Tibial artery (tissue), 4 donors: ENCODE data around the gene SYT1.

Experiments used
- DNase-seq, 2 donors: peaks; one replicate each; pipeline ENCODE4 v3.0.0-alpha.2; 2019
- H3K27ac ChIP-seq, 2 donors: fragments of 200-600 bp; sonication (generic) in 1 of 2; 1 replicate in 1 of 2; 2 replicates in 1 of 2; pipeline ENCODE4 v1.5.1; 2018 to 2019; ENCODE audit warnings: mild to moderate bottlenecking in 1 of 2
- H3K27me3 ChIP-seq, 2 donors: fragments of 200-600 bp; sonication (generic) in 1 of 2; one replicate each; pipeline versions ENCODE4 v1.5.1 to v1.6.0; 2016 to 2019
- H3K36me3 ChIP-seq, 3 donors: fragments of 200-600 bp; sonication (generic) in 2 of 3; one replicate each; pipeline ENCODE4 v1.5.1; 2016 to 2019; ENCODE audit warnings: mild to moderate bottlenecking in 2 of 3
- H3K4me1 ChIP-seq, 4 donors: fragments of 200-600 bp; sonication (generic) in 2 of 4; 1 replicate in 3 of 4; 2 replicates in 1 of 4; pipeline ENCODE4 v1.5.1; 2016 to 2019
- H3K4me3 ChIP-seq, 2 donors: fragments of 200-600 bp; sonication (generic) in 1 of 2; 1 replicate in 1 of 2; 2 replicates in 1 of 2; pipeline ENCODE4 v1.5.1; 2018 to 2019; ENCODE audit warnings: mild to moderate bottlenecking in 2 of 2
- H3K9me3 ChIP-seq, 3 donors: fragments of 200-600 bp; sonication (generic) in 1 of 3; one replicate each; pipeline ENCODE4 v1.5.1; 2016 to 2019
- CTCF ChIP-seq, 2 experiments: fragments of 200-600 bp in 1 of 2; fragments of 450-650 bp in 1 of 2; IDR thresholded peaks; one replicate each; pipeline ENCODE4 v1.5.1; 2017 to 2019; ENCODE audit warnings: antibody characterized with exemption in 2 of 2, mild to moderate bottlenecking in 1 of 2, moderate library complexity in 1 of 2
- intact Hi-C: fragments of 100-400 bp; cut with DNase I; formaldehyde crosslinking; loops from one replicate; pipeline ENCODE4 v1.15.0; 2023; ENCODE audit warnings: low total_unique reads

The SYT1 gene

GRCh38 chr12:79433465-79434072, 569.0 kb downstream of the SYT1 start:
- no peak for DNase-seq
- TF ChIP-seq CTCF (IDR thresholded peaks at IDR 0.05): no peak
- no peaks in the 10 kb centered on the region for H3K27me3 ChIP-seq
- no peaks in the 10 kb centered on the region for H3K4me1 ChIP-seq
- H3K36me3 ChIP-seq: no peaks in the 10 kb centered on the region
- no peaks in the 10 kb centered on the region for H3K9me3 ChIP-seq
- H3K27ac ChIP-seq: no peak overlapping the region
- H3K4me3 ChIP-seq: no peak overlapping the region
- intact Hi-C loops: no loop called here

DNA sequence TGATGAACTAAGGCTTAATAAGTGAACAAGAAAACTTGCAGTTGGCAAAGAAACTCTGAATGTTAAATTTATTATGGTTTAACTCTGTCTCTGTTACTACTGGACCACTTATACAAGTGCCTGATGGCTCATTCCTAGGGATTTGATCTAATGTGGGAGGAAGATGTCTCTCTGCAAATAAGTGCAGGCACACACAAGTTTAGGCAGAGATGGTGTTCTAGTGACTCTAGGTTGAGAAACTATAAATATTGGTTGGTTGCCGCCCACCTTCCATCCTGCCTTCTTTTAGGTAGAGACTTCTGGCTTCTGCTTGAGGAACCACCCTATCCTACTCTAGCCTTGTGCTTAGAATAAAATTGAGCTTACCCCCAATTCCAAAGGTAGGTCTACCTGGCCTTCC, 570.0 kb downstream of the SYT1 start:
- H3K9me3 ChIP-seq: no peaks in the 10 kb centered on the region
- no peaks in the 10 kb centered on the region for H3K27me3 ChIP-seq
- no peaks in the 10 kb centered on the region for H3K36me3 ChIP-seq
- no peak overlapping the region for H3K4me3 ChIP-seq
- no peak for DNase-seq
- intact Hi-C loops: no loop called here
- no peak for TF ChIP-seq CTCF (IDR thresholded peaks at IDR 0.05)
- no peak overlapping the region for H3K27ac ChIP-seq
- H3K4me1 ChIP-seq: no peaks in the 10 kb centered on the region

GRCh38 chr12:79435742-79436141, 571.2 kb downstream of the SYT1 start:
- DNase-seq: no peak
- no peaks in the 10 kb centered on the region for H3K36me3 ChIP-seq
- no peaks in the 10 kb centered on the region for H3K4me1 ChIP-seq
- no peaks in the 10 kb centered on the region for H3K9me3 ChIP-seq
- intact Hi-C loops: no loop called here
- H3K27ac ChIP-seq: no peak overlapping the region
- H3K27me3 ChIP-seq: no peaks in the 10 kb centered on the region
- no peak for TF ChIP-seq CTCF (IDR thresholded peaks at IDR 0.05)
- no peak overlapping the region for H3K4me3 ChIP-seq

- H3K27me3 ChIP-seq: no peaks in the 10 kb centered on the region
- peaks cover 0 to 18% (median 5%) of the 10 kb centered on the region in 4 donors for H3K4me1 ChIP-seq
- H3K4me3 ChIP-seq: no peak overlapping the region
- DNase-seq: no peak
- no peak for TF ChIP-seq CTCF (IDR thresholded peaks at IDR 0.05)
- H3K9me3 ChIP-seq: no peaks in the 10 kb centered on the region
- intact Hi-C loops: no loop called here
- no peak overlapping the region for H3K27ac ChIP-seq
- H3K36me3 ChIP-seq: no peaks in the 10 kb centered on the region
These were observed 574.1 kb downstream of the SYT1 start for GRCh38 chr12:79438480-79439174.

DNA sequence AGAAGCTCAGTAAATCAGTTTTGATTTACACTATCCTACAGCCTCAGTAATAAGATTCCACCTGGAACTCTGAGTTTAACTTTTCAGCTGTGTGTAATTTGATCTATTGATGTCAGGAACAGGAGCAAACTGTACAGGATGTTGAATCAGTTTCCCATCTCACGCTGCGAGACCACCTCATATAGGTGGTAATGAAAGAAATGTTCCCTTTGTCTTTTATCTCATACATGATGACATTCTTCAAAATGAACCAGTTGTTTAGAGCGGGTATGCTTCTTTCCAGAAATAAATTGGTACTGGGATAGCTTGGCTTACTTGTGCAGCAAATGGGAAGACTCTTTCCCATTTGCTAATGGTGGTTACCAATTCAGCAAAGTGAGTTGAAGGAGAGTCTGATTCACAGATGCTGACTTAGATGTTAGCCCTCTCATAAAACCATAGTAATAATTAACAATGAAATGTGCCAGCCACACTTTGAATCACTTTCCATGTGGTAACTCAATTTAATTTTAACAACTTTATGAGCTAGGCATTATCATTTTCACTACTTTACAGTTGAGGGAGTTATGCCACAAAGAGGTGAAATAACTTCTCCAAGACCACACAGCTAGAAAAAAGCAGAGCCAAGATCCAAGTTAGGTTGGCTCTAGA, 574.7 kb downstream of the SYT1 start:
- no peak for TF ChIP-seq CTCF (IDR thresholded peaks at IDR 0.05)
- DNase-seq: no peak
- H3K9me3 ChIP-seq: no peaks in the 10 kb centered on the region
- no peak overlapping the region for H3K4me3 ChIP-seq
- no peak overlapping the region for H3K27ac ChIP-seq
- intact Hi-C loops: no loop called here
- H3K27me3 ChIP-seq: no peaks in the 10 kb centered on the region
- peaks cover 0 to 24% (median 5%) of the 10 kb centered on the region in 4 donors for H3K4me1 ChIP-seq
- no peaks in the 10 kb centered on the region for H3K36me3 ChIP-seq
